Measurements from ENCODE around the gene ECI1.
"Not testable (repeated sequence)": the region's sequence is repeated elsewhere in the genome, so short reads cannot be mapped to it uniquely, and the experiment has no call there.

ECI1 gene

DNA sequence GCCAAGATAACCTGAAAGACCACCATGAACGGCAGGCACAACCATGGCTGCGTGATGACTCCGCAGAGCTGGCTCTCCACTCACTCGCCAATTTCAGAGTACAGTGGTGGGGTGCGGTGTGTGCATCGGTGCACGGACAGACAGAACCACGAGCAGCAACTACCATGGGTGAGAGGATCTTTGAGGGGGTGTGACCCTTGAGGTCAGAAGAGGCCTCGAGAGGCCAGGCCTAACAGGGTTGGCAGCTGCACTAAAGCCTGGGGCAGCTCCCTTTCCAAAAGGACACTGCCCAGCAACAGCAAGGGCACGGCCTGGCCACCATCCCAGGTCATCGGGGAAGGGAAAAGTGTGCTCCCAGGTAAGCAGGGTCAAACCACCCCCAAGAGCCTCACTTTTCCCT, 1.9 kb upstream of the ECI1 start:
- peaks cover 73% of the 10 kb centered on the region for H3K36me3 ChIP-seq (replicated peaks)
- H3K27me3 ChIP-seq (ENCODE audit: low read depth): no peaks in the 10 kb centered on the region
- no peak for DNase-seq (ENCODE audit: low spot score in 2 of 2)
- peaks cover 5% of the 10 kb centered on the region; the same call in 1 of the 2 replicates for H3K4me1 ChIP-seq
- H3K9me3 ChIP-seq: no peaks in the 10 kb centered on the region
- in situ Hi-C loops (cut with MboI; ENCODE audit: low sequenced_read_pairs): no loop called here
- no peak overlapping the region for H3K4me3 ChIP-seq

DNA sequence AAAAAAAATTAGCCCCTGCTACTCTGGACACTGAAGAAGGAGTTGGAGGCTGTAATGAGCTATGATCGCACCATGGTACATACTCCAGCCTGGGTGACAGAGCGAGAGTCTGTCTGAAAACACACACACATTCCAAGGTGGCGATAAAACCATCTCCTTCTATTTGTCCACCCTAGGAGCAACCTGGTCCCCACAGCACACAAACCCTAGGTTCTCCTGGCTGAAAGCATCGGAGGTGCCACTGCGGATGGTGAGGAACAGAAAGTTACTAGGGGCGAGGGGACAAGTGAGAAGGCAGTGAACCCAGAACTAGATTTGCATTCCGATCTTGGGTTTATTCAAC, 1.4 kb upstream of the ECI1 start:
- no peak overlapping the region for H3K4me3 ChIP-seq
- DNase-seq (ENCODE audit: low spot score in 2 of 2): no peak
- H3K36me3 ChIP-seq (replicated peaks): peaks cover 73% of the 10 kb centered on the region

DNA sequence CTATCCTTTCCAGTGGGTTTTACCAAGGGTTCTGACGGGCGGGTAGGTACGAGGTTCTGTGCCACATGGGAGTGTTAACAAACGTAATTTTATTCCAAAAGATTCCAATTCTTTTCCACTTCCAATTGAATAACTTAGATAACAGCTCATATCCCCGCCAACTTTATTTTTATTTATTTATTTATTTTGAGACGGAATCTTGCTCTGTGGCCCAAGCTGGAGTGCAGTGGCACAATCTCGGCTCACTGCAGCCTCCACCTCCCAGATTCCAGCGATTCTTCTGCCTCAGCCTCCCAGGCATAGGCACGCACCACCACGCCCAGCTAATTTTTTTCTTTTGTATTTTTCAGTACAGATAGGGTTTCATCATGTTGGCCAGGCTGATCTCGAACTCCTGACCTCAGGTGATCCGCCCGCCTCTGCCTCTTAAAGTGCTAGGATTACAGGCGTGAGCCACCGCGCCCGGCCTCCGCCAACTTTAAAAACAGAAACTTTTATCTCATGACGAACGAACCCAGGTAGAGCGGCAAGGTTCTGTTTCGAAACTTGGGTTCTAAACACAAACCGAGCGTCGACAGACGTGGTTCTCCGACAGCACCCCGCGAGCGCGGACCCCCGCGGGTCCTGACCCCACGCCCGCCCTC, 613 bp downstream of the ECI1 start:
- H3K36me3 ChIP-seq (replicated peaks): peaks cover 73% of the 10 kb centered on the region
- H3K27me3 ChIP-seq (ENCODE audit: low read depth): no peaks in the 10 kb centered on the region
- H3K4me3 ChIP-seq: peak overlapping the region; percentile 65
- peak; percentile 40 to 67 for DNase-seq (ENCODE audit: low spot score in 2 of 2)
- H3K9me3 ChIP-seq: no peaks in the 10 kb centered on the region
- in situ Hi-C loops (cut with MboI; ENCODE audit: low sequenced_read_pairs): no loop called here
- H3K4me1 ChIP-seq: peaks cover 5% of the 10 kb centered on the region; the same call in 1 of the 2 replicates

More for the DNA sequence above, 1.4 kb upstream of the ECI1 start:
- Histone ChIP-seq H3K9me3 (no peaks in the 10 kb centered on the region), H3K4me1 (peaks cover 5% of the 10 kb centered on the region; the same call in 1 of the 2 replicates), H3K27me3 (ENCODE audit: low read depth) (no peaks in the 10 kb centered on the region)
- in situ Hi-C loops (cut with MboI; ENCODE audit: low sequenced_read_pairs): no loop called here

DNA sequence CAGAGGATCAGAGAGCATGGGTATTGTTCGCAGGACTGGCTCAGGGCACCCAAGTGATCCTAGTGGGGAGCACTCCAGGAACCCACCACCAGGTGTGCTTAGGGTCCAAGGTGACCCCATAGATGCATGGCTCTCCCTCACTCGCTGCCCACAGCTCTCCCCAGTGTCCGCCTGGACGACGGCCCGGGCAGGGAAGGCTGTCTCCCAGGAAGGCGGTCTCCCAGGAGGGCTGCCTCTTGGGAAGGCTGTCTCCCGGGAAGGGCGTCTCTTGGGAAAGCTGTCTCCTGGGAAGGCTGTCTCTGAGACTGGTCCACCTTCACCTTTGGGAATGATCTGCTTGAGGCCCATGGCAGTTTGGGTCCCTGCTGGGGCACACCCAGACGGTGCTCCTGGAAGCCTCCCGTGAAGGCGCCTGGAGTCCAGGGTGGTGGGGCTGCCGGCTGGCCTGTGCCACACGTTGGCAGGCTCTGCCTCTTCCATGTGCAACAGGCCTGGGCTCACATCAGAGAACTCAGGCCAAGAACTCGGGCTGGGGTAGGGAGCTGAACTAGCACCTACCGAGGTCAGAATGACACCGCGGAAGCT, 5.0 kb downstream of the ECI1 start:
- Histone ChIP-seq H3K36me3 (replicated peaks) (peaks cover 78% of the 10 kb centered on the region), H3K4me1 (no peaks in the 10 kb centered on the region), H3K4me3 (no peak overlapping the region), H3K9me3 (no peaks in the 10 kb centered on the region), H3K27me3 (ENCODE audit: low read depth) (no peaks in the 10 kb centered on the region)
- no peak for DNase-seq (ENCODE audit: low spot score in 2 of 2)
- in situ Hi-C loops (cut with MboI; ENCODE audit: low sequenced_read_pairs): no loop called here

DNA sequence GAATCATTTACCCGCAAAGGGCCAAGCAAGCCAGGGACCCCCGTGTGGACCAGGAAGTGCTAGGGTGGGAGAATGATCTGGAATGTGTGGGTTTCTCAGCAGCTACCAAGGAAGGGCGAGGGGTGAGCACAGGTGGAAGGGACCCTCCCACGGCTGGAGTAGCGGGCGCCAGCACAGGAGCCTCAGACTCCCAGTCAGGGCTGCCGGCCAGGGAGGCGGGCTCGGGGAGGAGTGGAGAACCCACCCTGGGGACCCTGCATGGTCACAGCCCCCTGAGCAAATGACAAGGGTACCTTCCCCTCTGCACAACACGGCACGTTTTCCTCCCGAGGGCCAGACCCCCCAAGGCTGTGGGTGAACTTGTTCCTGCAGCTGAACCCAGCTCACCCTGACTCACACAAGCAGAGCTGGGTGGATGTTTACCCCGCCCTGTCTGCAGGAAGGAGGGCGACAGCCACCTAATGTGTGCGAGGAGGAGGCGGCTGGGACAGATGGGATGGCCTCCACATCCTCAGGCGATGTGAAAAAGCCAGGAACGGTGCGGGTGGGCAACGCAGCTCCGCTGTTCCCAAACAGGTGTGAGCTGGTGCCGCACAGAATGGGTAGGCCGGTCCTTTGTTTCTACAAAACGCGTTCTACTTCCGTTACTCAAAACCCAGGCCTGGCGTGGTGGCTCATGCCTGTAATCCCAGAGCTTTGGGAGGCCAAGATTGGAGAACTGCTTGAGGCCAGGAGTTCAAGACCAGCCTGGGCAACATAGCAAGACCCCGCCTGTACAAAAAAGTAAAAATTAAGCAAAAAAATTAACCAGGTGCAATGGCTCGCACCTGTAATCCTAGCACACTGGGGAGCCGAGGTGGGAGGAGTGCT, 6.2 kb downstream of the ECI1 start:
- Histone ChIP-seq H3K36me3 (replicated peaks) (peaks cover 81% of the 10 kb centered on the region), H3K27me3 (ENCODE audit: low read depth) (no peaks in the 10 kb centered on the region), H3K9me3 (no peaks in the 10 kb centered on the region), H3K4me3 (no peak overlapping the region), H3K4me1 (no peaks in the 10 kb centered on the region)
- in situ Hi-C loops (cut with MboI; ENCODE audit: low sequenced_read_pairs): no loop called here
- no peak for DNase-seq (ENCODE audit: low spot score in 2 of 2)

DNA sequence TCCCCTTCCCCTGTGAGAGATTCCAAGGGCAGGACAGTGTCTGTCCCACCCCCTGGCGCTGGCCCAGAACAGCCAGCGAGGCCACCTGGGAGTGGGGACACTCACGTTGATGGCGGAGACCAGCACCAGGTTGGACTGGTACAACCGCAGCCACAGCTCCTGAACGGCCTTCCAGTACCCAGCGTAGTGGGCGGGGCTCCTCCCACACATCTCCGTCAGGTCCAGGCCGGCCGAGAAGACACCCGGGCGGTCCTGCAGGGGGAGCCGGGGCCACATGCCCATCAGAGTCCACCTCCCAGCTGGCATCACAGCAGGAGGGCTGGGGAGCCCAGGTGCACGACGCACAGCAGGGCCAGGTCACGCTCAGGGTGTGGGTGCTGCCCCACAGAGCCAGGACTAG, 7.1 kb downstream of the ECI1 start:
- H3K36me3 ChIP-seq (replicated peaks): peaks cover 85% of the 10 kb centered on the region
- H3K9me3 ChIP-seq: no peaks in the 10 kb centered on the region
- in situ Hi-C loops (cut with MboI; ENCODE audit: low sequenced_read_pairs): no loop called here
- no peaks in the 10 kb centered on the region for H3K27me3 ChIP-seq (ENCODE audit: low read depth)
- H3K4me1 ChIP-seq: no peaks in the 10 kb centered on the region
- no peak overlapping the region for H3K4me3 ChIP-seq
- DNase-seq (ENCODE audit: low spot score in 2 of 2): peak in 1 of 2 experiments; percentile 47

DNA sequence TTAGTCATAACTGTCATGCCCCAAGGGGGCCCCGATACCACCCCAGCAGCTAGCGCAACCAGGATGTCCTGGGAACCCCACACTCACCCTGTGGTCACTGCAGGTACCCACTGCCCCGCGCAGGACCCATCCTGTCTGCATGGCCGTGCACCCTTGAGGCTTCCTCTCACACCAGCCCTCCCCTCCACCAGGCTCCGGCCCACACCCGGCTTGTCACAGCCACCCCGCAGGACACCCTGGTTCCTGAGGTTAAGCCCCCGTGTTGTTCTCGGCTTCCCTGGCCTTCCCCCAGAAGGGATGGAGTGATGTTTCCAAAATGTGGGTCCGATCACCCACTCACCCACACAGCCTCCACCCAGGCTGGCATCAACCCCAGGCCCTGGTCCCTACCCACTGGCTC, 7.6 kb downstream of the ECI1 start:
- Histone ChIP-seq H3K4me1 (no peaks in the 10 kb centered on the region), H3K36me3 (replicated peaks) (peaks cover 80% of the 10 kb centered on the region), H3K27me3 (ENCODE audit: low read depth) (no peaks in the 10 kb centered on the region), H3K4me3 (no peak overlapping the region), H3K9me3 (no peaks in the 10 kb centered on the region)
- DNase-seq (ENCODE audit: low spot score in 2 of 2): no peak
- in situ Hi-C loops (cut with MboI; ENCODE audit: low sequenced_read_pairs): no loop called here

DNA sequence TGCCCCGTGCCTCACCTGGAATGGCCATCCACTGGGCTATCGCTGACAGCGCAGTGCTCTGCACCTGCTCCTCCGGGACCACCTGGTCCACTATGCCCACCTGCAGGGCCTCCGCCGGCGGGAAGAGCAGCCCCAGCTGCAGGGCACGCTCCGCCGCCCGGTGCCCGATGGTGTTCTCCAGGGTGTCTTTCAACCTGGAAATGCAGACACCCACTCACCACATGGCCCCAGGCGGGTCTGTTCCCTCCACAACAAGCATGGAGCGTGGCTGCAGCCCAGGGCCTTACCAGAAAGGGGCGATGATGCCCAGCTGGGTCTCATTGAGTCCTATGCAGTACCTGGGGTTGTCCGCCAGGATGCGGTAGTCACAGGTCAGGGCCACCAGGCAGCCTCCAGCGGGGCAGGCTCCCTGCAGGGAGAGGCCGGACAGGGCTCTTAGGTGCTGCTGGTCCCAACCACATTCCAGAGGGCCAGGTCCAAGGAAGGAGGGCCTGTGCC, 8.3 kb downstream of the ECI1 start:
- in situ Hi-C loops (cut with MboI; ENCODE audit: low sequenced_read_pairs): no loop called here
- DNase-seq (ENCODE audit: low spot score in 2 of 2): no peak
- H3K27me3 ChIP-seq (ENCODE audit: low read depth): no peaks in the 10 kb centered on the region
- H3K36me3 ChIP-seq (replicated peaks): peaks cover 73% of the 10 kb centered on the region
- H3K9me3 ChIP-seq: no peaks in the 10 kb centered on the region
- H3K4me3 ChIP-seq: no peak overlapping the region
- no peaks in the 10 kb centered on the region for H3K4me1 ChIP-seq

DNA sequence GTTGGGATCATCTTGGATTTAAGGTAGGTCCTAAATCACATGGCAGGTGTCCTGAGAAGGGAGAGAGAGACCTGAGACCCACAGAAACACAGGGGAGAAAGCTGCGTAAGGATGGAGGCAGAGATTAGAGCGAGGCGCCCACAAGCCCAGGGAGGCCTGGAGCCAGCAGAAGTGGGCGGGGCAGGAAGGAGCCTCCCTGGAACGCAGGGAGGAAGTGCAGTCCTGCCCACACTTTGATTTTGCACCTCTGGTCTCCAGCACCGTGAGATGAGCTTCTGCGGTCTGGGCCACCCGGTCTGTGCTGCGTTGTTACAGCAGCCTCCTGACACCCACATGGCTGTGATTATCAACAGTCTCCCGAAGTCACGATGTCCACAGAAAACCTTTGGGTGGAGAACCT, 8.8 kb downstream of the ECI1 start:
- Histone ChIP-seq H3K9me3 (no peaks in the 10 kb centered on the region), H3K4me1 (no peaks in the 10 kb centered on the region), H3K36me3 (replicated peaks) (peaks cover 69% of the 10 kb centered on the region), H3K4me3 (no peak overlapping the region), H3K27me3 (ENCODE audit: low read depth) (no peaks in the 10 kb centered on the region)
- in situ Hi-C loops (cut with MboI; ENCODE audit: low sequenced_read_pairs): no loop called here
- DNase-seq (ENCODE audit: low spot score in 2 of 2): no peak

DNA sequence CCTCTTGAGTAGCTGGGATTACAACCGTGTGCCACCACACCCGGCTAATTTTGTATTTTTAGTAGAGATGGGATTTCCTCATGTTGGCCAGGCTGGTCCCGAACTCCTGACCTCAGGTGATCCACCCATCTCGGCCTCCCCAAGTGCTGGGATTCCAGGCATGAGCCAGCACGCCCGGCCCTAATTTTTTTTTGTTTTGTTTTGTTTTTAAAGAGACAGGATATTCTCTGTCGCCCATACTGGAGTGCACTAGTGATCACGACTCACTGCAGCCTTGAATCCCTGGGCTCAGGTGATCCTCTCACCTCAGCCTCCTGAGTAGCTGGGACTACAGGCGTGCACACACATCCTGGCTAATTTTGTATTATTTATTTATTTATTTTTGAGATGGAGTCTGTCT, 11.1 kb downstream of the ECI1 start:
- H3K36me3 ChIP-seq (replicated peaks): peaks cover 47% of the 10 kb centered on the region
- in situ Hi-C loops (cut with MboI; ENCODE audit: low sequenced_read_pairs); DNase-seq (ENCODE audit: low spot score in 2 of 2); H3K4me1 ChIP-seq; H3K27me3 ChIP-seq (ENCODE audit: low read depth); H3K4me3 ChIP-seq; H3K9me3 ChIP-seq: not testable (repeated sequence)

DNA sequence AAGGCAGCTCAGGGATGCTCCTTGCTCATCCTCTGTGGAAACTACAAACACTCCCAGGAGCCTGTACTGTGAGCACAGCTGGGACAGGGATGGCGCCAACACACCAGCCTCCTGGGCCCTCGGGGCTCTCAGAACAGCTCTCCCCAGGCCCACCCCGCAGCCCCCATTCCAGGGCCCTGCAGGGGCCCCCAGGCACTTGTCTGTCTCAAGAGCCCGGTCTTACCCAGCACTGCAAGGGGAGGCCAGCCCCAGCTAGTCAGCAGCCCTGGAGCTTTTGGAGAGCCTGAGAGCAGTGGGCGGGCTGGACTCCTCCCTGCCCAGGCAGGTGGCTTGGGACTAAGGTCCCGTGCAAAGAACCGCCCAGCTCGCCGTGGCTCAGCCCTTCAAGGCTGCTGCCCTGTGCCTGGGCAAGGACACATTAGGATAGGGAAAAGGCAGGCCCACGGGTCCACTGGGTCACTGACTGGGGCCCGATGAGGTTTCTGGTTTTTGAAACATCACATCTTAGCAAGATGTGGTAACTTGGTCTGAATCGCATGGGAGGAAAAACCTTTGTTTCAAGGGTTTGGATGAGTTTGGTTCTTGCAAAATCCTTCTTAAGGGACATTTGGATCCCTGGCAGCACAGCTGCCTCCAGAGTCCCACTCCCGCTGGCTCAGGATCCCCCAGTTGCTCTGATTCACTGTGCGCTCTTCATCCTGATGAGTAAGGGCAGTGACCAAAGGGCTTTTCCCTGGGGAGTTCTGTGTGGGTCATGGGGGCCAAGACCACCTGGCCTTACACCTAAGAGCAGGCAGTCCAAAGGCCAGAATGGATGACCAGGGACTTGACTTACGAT, 12.3 kb downstream of the ECI1 start:
- Histone ChIP-seq H3K36me3 (replicated peaks) (peaks cover 43% of the 10 kb centered on the region), H3K4me1 (no peaks in the 10 kb centered on the region), H3K9me3 (no peaks in the 10 kb centered on the region), H3K27me3 (ENCODE audit: low read depth) (no peaks in the 10 kb centered on the region), H3K4me3 (no peak overlapping the region)
- DNase-seq (ENCODE audit: low spot score in 2 of 2): peak in 1 of 2 experiments; percentile 39
- in situ Hi-C loops (cut with MboI; ENCODE audit: low sequenced_read_pairs): no loop called here

DNA sequence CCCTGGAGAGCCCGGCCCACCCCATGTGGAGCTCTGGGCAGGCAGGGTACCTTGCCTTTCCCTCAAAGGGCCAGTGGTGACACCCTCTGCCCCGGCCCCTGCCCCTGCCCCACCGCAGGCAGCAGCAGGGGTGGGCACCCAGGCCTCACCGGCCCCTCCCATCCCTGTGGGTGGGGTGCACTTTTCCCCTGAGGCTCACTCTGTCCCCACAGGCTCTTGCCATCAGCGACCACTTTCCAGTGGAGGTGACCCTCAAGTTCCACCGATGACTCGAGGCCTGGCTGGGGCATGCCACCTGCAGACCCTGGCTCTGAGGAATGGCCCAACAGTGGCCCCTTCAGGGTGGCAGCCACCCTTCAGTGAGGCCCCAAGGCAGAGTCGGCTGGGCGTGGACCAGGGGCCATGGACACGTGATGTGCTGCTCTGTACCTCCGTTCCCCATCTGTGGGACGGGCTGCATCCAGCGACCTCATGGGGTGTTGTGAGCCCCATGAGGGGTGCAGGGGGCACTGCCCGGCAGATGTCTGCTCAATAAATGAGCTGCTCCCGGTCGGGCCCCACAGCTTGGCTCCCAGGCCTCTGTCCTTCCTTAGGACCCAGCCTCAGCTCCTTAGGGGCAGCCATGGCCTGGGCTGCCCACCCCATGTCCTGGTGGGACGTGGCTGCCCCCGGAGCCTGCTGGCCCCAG, 13.1 kb downstream of the ECI1 start:
- H3K4me3 ChIP-seq: no peak overlapping the region
- in situ Hi-C loops (cut with MboI; ENCODE audit: low sequenced_read_pairs): no loop called here
- H3K9me3 ChIP-seq: no peaks in the 10 kb centered on the region
- H3K36me3 ChIP-seq (replicated peaks): peaks cover 43% of the 10 kb centered on the region
- no peaks in the 10 kb centered on the region for H3K4me1 ChIP-seq
- no peaks in the 10 kb centered on the region for H3K27me3 ChIP-seq (ENCODE audit: low read depth)
- no peak for DNase-seq (ENCODE audit: low spot score in 2 of 2)

All from HAP-1 (cell line).